IMR-90 (cell line): Measurements from ENCODE around the gene SSH2. TPM values are rescaled to one million over a fixed set of nuclear protein-coding genes. Genes with fewer than 3 reads are reported as not detected.

Source experiments
- ATAC-seq: fragments of 200-7000 bp; cut with Tn5 transposase; 2 replicates; pipeline ENCODE4 v1.9.1; 2020; ENCODE audit warnings: low read depth, mild to moderate bottlenecking, moderate library complexity
- BruUV-seq: library from RNA; stranded (reverse); fragments of 400-500 nt; replicated peaks from 2 replicates; lab custom pipeline; 2021; lab: Mats Ljungman, UMichigan
- CTCF ChIA-PET: fragments of 300-600 bp; formaldehyde crosslinking; extraction: SDS; loops from one replicate; lab custom pipeline; 2021; ENCODE audit warnings: antibody characterized with exemption; lab: Yijun Ruan, JAX
- POLR2A ChIA-PET: fragments of 300-600 bp; sonication (Branson Sonifier 250); formaldehyde crosslinking; loops from one replicate; lab custom pipeline; 2022; ENCODE audit warnings: antibody characterized with exemption; ENCODE audit not compliant: unreplicated experiment; lab: Charles Lee
- DNase-seq: peaks from one replicate; pipeline ENCODE4 v3.0.0; 2013
- H2AFZ ChIP-seq: replicated peaks from 2 replicates; pipeline ENCODE3; 2013; ENCODE audit warnings: low read length, mild to moderate bottlenecking; ENCODE audit not compliant: poor library complexity
- H2AK5ac ChIP-seq: 2 replicates; pipeline ENCODE4 v1.6.1; 2013; ENCODE audit warnings: low read depth, low read length, inconsistent platforms
- H2AK9ac ChIP-seq: replicated peaks from 2 replicates; pipeline ENCODE3; 2013; ENCODE audit warnings: mild to moderate bottlenecking, low read depth, low read length, moderate library complexity; ENCODE audit not compliant: poor library complexity
- H2BK120ac ChIP-seq: 2 replicates; pipeline ENCODE4 v1.6.1; 2013; ENCODE audit warnings: low read depth, low read length, inconsistent platforms
- H2BK15ac ChIP-seq: 3 replicates; pipeline ENCODE4 v1.6.1; 2013; ENCODE audit warnings: low read depth, low read length, inconsistent platforms
- H2BK20ac ChIP-seq: 2 replicates; pipeline ENCODE4 v1.6.1; 2013; ENCODE audit warnings: low read depth, mild to moderate bottlenecking, inconsistent platforms, low read length, moderate library complexity
- H2BK5ac ChIP-seq: 2 replicates; pipeline ENCODE4 v1.6.1; 2013; ENCODE audit warnings: mild to moderate bottlenecking, low read depth, low read length, inconsistent platforms; ENCODE audit not compliant: poor library complexity, severe bottlenecking
- H3K14ac ChIP-seq: replicated peaks from 2 replicates; pipeline ENCODE4 v1.6.1; 2013; ENCODE audit warnings: low read depth, low read length, inconsistent platforms
- H3K18ac ChIP-seq: 2 replicates; pipeline ENCODE4 v1.6.1; 2013; ENCODE audit warnings: low read depth, low read length, control low read depth
- H3K23ac ChIP-seq: 2 replicates; pipeline ENCODE4 v1.6.1; 2013; ENCODE audit warnings: low read depth, low read length, inconsistent platforms
- H3K27ac ChIP-seq: 2 replicates; pipeline ENCODE4 v1.5.1; 2013; ENCODE audit warnings: mild to moderate bottlenecking, control low read depth, low read length; ENCODE audit not compliant: insufficient read depth
- H3K27me3 ChIP-seq: 2 replicates; pipeline ENCODE4 v1.6.1; 2013; ENCODE audit warnings: low read length; ENCODE audit not compliant: control insufficient read depth, insufficient read depth
- H3K36me3 ChIP-seq: 2 replicates; pipeline ENCODE4 v1.6.1; 2013; ENCODE audit warnings: low read length, mixed read lengths; ENCODE audit not compliant: control insufficient read depth, insufficient read depth
- H3K4ac ChIP-seq: 2 replicates; pipeline ENCODE4 v1.6.1; 2013; ENCODE audit warnings: low read depth, low read length, inconsistent platforms
- H3K4me1 ChIP-seq: 2 replicates; pipeline ENCODE4 v1.6.1; 2013; ENCODE audit warnings: low read length, mixed read lengths; ENCODE audit not compliant: control insufficient read depth, insufficient read depth
- H3K4me2 ChIP-seq: 2 replicates; pipeline ENCODE4 v1.6.1; 2013; ENCODE audit warnings: low read depth, mild to moderate bottlenecking, control low read depth, low read length, moderate library complexity
- H3K4me3 ChIP-seq: 2 replicates; pipeline ENCODE4 v1.5.1; 2013; ENCODE audit warnings: low read depth, mild to moderate bottlenecking, control low read depth, low read length, moderate library complexity; ENCODE audit not compliant: insufficient read depth
- H3K56ac ChIP-seq: 2 replicates; pipeline ENCODE4 v1.6.1; 2013; ENCODE audit warnings: low read length, inconsistent platforms; ENCODE audit not compliant: insufficient read depth; ENCODE audit errors: extremely low read depth
- H3K79me1 ChIP-seq, 2 experiments: 2 replicates each; pipeline ENCODE4 v1.6.1; 2013; ENCODE audit warnings: low read length in 2 of 2, inconsistent platforms in 1 of 2, low read depth in 1 of 2
- H3K9ac ChIP-seq: 2 replicates; pipeline ENCODE4 v1.6.1; 2013; ENCODE audit warnings: low read depth, low read length, control low read depth
- H3K9me1 ChIP-seq: 2 replicates; pipeline ENCODE4 v1.6.1; 2013; ENCODE audit warnings: low read length, inconsistent platforms; ENCODE audit not compliant: insufficient read depth
- H3K9me3 ChIP-seq: 2 replicates; pipeline ENCODE4 v1.6.1; 2013; ENCODE audit warnings: low read length; ENCODE audit not compliant: control insufficient read depth, insufficient read depth
- H4K20me1 ChIP-seq: 2 replicates; pipeline ENCODE4 v1.6.1; 2013; ENCODE audit warnings: low read length, inconsistent platforms; ENCODE audit not compliant: insufficient read depth
- H4K5ac ChIP-seq: 2 replicates; pipeline ENCODE4 v1.6.1; 2013; ENCODE audit warnings: mild to moderate bottlenecking, low read depth, low read length, control low read depth
- H4K8ac ChIP-seq, 2 experiments: 2 replicates each; pipeline ENCODE4 v1.6.1; 2013; ENCODE audit warnings: low read depth in 2 of 2, low read length in 2 of 2, control low read depth in 1 of 2, inconsistent platforms in 1 of 2
- H4K91ac ChIP-seq: 2 replicates; pipeline ENCODE4 v1.6.1; 2013; ENCODE audit warnings: low read depth, low read length, inconsistent platforms; ENCODE audit not compliant: insufficient read depth
- CEBPB ChIP-seq: IDR thresholded peaks from 2 replicates; pipeline ENCODE4 v1.6.1; 2012; ENCODE audit warnings: low read depth, low read length, improper control_type of control experiment
- CHD1 ChIP-seq: IDR thresholded peaks from 2 replicates; pipeline ENCODE4 v1.6.1; 2012; ENCODE audit warnings: low read depth, low read length, improper control_type of control experiment
- CTCF ChIP-seq: conservative IDR thresholded peaks from 2 replicates; pipeline ENCODE4 v1.5.1; 2012; ENCODE audit warnings: mild to moderate bottlenecking, low read depth, low read length, improper control_type of control experiment
- MXI1 ChIP-seq: IDR thresholded peaks from 2 replicates; pipeline ENCODE4 v1.6.1; 2012; ENCODE audit warnings: low read depth, mild to moderate bottlenecking, low read length, moderate library complexity, borderline replicate concordance
- NFE2L2 ChIP-seq: fragments of 150-350 bp; IDR thresholded peaks from 2 replicates; pipeline ENCODE4 v1.6.1; 2016; ENCODE audit warnings: low read depth, mild to moderate bottlenecking, low read length
- POLR2A ChIP-seq: IDR thresholded peaks from 2 replicates; pipeline ENCODE4 v1.6.1; 2012; ENCODE audit warnings: mild to moderate bottlenecking, low read depth, low read length
- RAD21 ChIP-seq: IDR thresholded peaks from 2 replicates; pipeline ENCODE4 v1.6.1; 2012; ENCODE audit warnings: low read length, improper control_type of control experiment
- RCOR1 ChIP-seq: IDR thresholded peaks from 2 replicates; pipeline ENCODE4 v1.6.1; 2012; ENCODE audit warnings: mild to moderate bottlenecking, low read length, improper control_type of control experiment; ENCODE audit not compliant: insufficient replicate concordance
- RFX5 ChIP-seq: IDR thresholded peaks from 2 replicates; pipeline ENCODE4 v1.8.0; 2012; ENCODE audit warnings: low read depth, mild to moderate bottlenecking, low read length, moderate library complexity
- WGBS, 2 experiments: methylation state at CpG; one replicate each; pipeline versions ENCODE4 v1.1.5 to v1.1.7; 2013; ENCODE audit warnings: missing lambda C conversion rate in 2 of 2; ENCODE audit not compliant: insufficient read length in 1 of 2; ENCODE audit errors: extremely low coverage in 2 of 2; 5-methylcytosine and 5-hydroxymethylcytosine counted together
- dilution Hi-C: fragments of 300-500 bp; cut with HindIII; formaldehyde crosslinking; loops from one replicate; pipeline ENCODE4 v1.14.3; 2018; ENCODE audit warnings: low sequenced_read_pairs; ENCODE audit not compliant: unreplicated experiment
- in situ Hi-C: fragments of 300-500 bp; cut with MboI; formaldehyde crosslinking; loops from 3 replicates; pipeline ENCODE4 v1.14.3; 2019; ENCODE audit warnings: low sequenced_read_pairs, inconsistent platforms, mixed read lengths
- intact Hi-C: fragments of 100-400 bp; cut with micrococcal nuclease; formaldehyde crosslinking; loops from 2 replicates; pipeline ENCODE4 v1.10.0; 2022
- polyA plus RNA-seq, 3 experiments: library from polyadenylated mRNA; depleted of rRNA; stranded (reverse); fragments of >200 nt; gene quantifications; 2 replicates each; pipeline ENCODE4 v1.2.3, GENCODE V29; 2012; ENCODE audit warnings: low replicate concordance in 1 of 3
- total RNA-seq: library from RNA; depleted of rRNA; stranded (reverse); fragments of >200 nt; gene quantifications from 2 replicates; pipeline ENCODE4 v1.2.3, GENCODE V29; 2012

SSH2 gene
- total and polyA plus RNA-seq, 2 of the 4 experiments (the other 2 are of a cell fraction): 9.3 TPM

GRCh38 chr17:29583324-29584248, 346.4 kb downstream of the SSH2 start:
- Histone ChIP-seq H2BK20ac (no peak overlapping the region), H4K20me1 (peaks cover 62% of the 10 kb centered on the region), H3K56ac (no peak overlapping the region), H2AFZ (no peak overlapping the region), H4K5ac (no peak overlapping the region), H2BK5ac (no peak overlapping the region), H3K4me1 (peaks cover 21% of the 10 kb centered on the region; the same call in 1 of the 2 replicates), H4K8ac (peak overlapping the region in 1 of 2 experiments; percentile 46; a peak in 1 of 4 replicates), H3K4ac (no peak overlapping the region), H2AK9ac (peak overlapping the region; percentile 73), H3K23ac (no peak overlapping the region), H3K4me3 (no peak overlapping the region), H2BK15ac (no peak overlapping the region), H2AK5ac (peak overlapping the region; percentile 0; the same call in 1 of the 2 replicates), H3K27ac (no peak overlapping the region), H3K14ac (no peak overlapping the region), H4K91ac (no peak overlapping the region), H3K18ac (no peak overlapping the region), H3K4me2 (no peak overlapping the region), H3K9me3 (no peaks in the 10 kb centered on the region), H3K9me1 (peaks cover 26% of the 10 kb centered on the region), H3K9ac (no peak overlapping the region), H3K36me3 (peaks cover 30% of the 10 kb centered on the region), H2BK120ac (no peak overlapping the region), H3K79me1 (peaks cover 38 to 89% of the 10 kb centered on the region in 2 experiments), H3K27me3 (no peaks in the 10 kb centered on the region)
- in situ Hi-C loops: no loop called here
- CTCF ChIA-PET: interaction anchor here (0.6 kb wide), 1 partner anchor 421 kb away, joined by 3 read pairs; no protein-coding TSS in a partner anchor
- POLR2A ChIA-PET: no interaction called here
- dilution Hi-C loops: no loop called here
- 95% methylated on average over 11 of the region's 16 CpGs; no CpG with 5 or more reads in 1 of the 2 experiments for WGBS, 2 experiments
- DNase-seq (no peak), ATAC-seq (no peak)
- no TSS peak for BruUV-seq
- intact Hi-C loops: no loop called here
- no peak for TF ChIP-seq POLR2A
- TF ChIP-seq MXI1: no peak
- TF ChIP-seq CTCF: no peak
- TF ChIP-seq CHD1: no peak
- no peak for TF ChIP-seq RFX5
- no peak for TF ChIP-seq RAD21
- no peak for TF ChIP-seq CEBPB
- TF ChIP-seq NFE2L2: no peak
- TF ChIP-seq RCOR1: no peak
